K562 (cell line): ENCODE measurements around the gene CBR4. TPM values are rescaled to one million over a fixed set of nuclear protein-coding genes. Genes with fewer than 3 reads are reported as not detected.

Experiments
- ATF6 ChIP-seq: sonication (generic); formaldehyde crosslinking; IDR thresholded peaks from 2 replicates; pipeline ENCODE4 v1.4.0; 2020; ENCODE audit warnings: mild to moderate bottlenecking, missing genetic modification reagents
- ETV5 ChIP-seq: sonication (generic); formaldehyde crosslinking; IDR thresholded peaks from 2 replicates; pipeline ENCODE4 v1.4.0; 2020; ENCODE audit warnings: low read depth, mild to moderate bottlenecking, missing genetic modification reagents
- HDAC1 ChIP-seq, 2 experiments: fragments of 450-650 bp; IDR thresholded peaks; 2 replicates each; pipeline ENCODE4 v1.6.1; 2016 to 2017; ENCODE audit warnings: inconsistent platforms in 1 of 2, mild to moderate bottlenecking in 1 of 2, moderate library complexity in 1 of 2
- HMBOX1 ChIP-seq: sonication (generic); IDR thresholded peaks from 2 replicates; pipeline ENCODE4 v1.6.1; 2016
- HMG20A ChIP-seq: fragments of 450-650 bp; formaldehyde crosslinking; conservative IDR thresholded peaks from 2 replicates; pipeline ENCODE4 v1.4.0; 2020; ENCODE audit warnings: mild to moderate bottlenecking, mixed read lengths
- HMGXB4 ChIP-seq: sonication (generic); formaldehyde crosslinking; IDR thresholded peaks from 2 replicates; pipeline ENCODE4 v1.8.1; 2023; ENCODE audit warnings: mild to moderate bottlenecking, missing genetic modification reagents
- MAFK ChIP-seq: IDR thresholded peaks from 2 replicates; pipeline ENCODE4 v1.6.1; 2011; ENCODE audit warnings: low read length, improper control_type of control experiment
- MTF1 ChIP-seq: fragments of 250-450 bp; sonication (Bioruptor Pico); IDR thresholded peaks from 2 replicates; pipeline ENCODE4 v1.9.0; 2021; ENCODE audit warnings: moderate library complexity, mild to moderate bottlenecking, inconsistent platforms, borderline replicate concordance
- MXD1 ChIP-seq: fragments of 250-450 bp; sonication (Bioruptor Pico); IDR thresholded peaks from 2 replicates; pipeline ENCODE4 v1.8.0; 2021; ENCODE audit warnings: borderline replicate concordance, mild to moderate bottlenecking, moderate library complexity; ENCODE audit not compliant: poor library complexity, severe bottlenecking
- POLR2AphosphoS2 ChIP-seq: IDR thresholded peaks from 2 replicates; pipeline ENCODE4 v1.6.1; 2012; ENCODE audit warnings: low read length, improper control_type of control experiment
- RBM22 ChIP-seq: fragments of 200-400 bp; formaldehyde crosslinking; IDR thresholded peaks from 2 replicates; pipeline ENCODE4 v1.6.1; 2018; ENCODE audit warnings: low read length, low read depth; ENCODE audit not compliant: poor library complexity, severe bottlenecking
- RHOXF2B ChIP-seq: fragments of 250-450 bp; sonication (Bioruptor Pico); conservative IDR thresholded peaks from 2 replicates; pipeline ENCODE4 v1.5.1; 2021
- SMARCC2 ChIP-seq: fragments of 450-650 bp; IDR thresholded peaks from 2 replicates; pipeline ENCODE4 v1.6.1; 2017; ENCODE audit warnings: antibody characterized with exemption, moderate library complexity, mild to moderate bottlenecking, low read depth
- SNIP1 ChIP-seq: fragments of 450-650 bp; IDR thresholded peaks from 2 replicates; pipeline ENCODE4 v1.7.1; 2017; ENCODE audit warnings: low read depth, mild to moderate bottlenecking
- ZNF12 ChIP-seq: sonication (generic); formaldehyde crosslinking; IDR thresholded peaks from 2 replicates; pipeline ENCODE4 v1.4.0; 2020; ENCODE audit warnings: mild to moderate bottlenecking, missing genetic modification reagents
- ZSCAN29 ChIP-seq: fragments of 450-650 bp; IDR thresholded peaks from 2 replicates; pipeline ENCODE4 v1.6.1; 2017
- polyA plus RNA-seq, 8 experiments: library from polyadenylated mRNA; depleted of rRNA in 4 of 8; stranded (reverse) in 5 of 8; unstranded in 3 of 8; fragments of >200 nt; fragmentation: Nextera tagmentation in 2 of 8; fragmentation: Illumina TruSeq in 1 of 8; extraction: Ambion mirVana in 2 of 8; extraction: Trizol in 1 of 8; gene quantifications; 2 replicates each; pipeline versions ENCODE4 v1.2.1 to v1.2.3, GENCODE V29; 2011 to 2014; ENCODE audit warnings: inconsistent platforms in 1 of 8, missing spikeins in 1 of 8
- total RNA-seq, 7 experiments: library from RNA; depleted of rRNA in 6 of 7; stranded (reverse); fragments of >200 nt in 6 of 7; fragmentation: Illumina TruSeq in 2 of 7; extraction: Trizol in 2 of 7; gene quantifications; 2 replicates each; pipeline versions ENCODE4 v1.2.1 to v1.2.3, GENCODE V29; 2011 to 2021; ENCODE audit warnings: low replicate concordance in 1 of 7
- TF ChIP-seq, protein P1 (sequence below): fragments of 250-450 bp; sonication (Bioruptor Pico); IDR thresholded peaks from 2 replicates; pipeline ENCODE4 v1.5.1; 2021; ENCODE audit warnings: mild to moderate bottlenecking
- TF ChIP-seq, protein P2 (sequence below), 2 experiments: fragments of 200-800 bp in 1 of 2; sonication (Bioruptor generic) in 1 of 2; sonication (generic) in 1 of 2; formaldehyde crosslinking in 1 of 2; IDR thresholded peaks in 1 of 2; conservative IDR thresholded peaks in 1 of 2; 2 replicates each; pipeline versions ENCODE4 v1.5.0 to v1.6.1; 2016 to 2020; ENCODE audit warnings: missing compliant biosample characterization in 1 of 2, missing genetic modification characterization in 1 of 2, missing genetic modification reagents in 1 of 2

Gene CBR4
- total and polyA plus RNA-seq, 9 of the 15 experiments (the other 6 are each of a cell fraction or from before 2014, with no cell fraction given): 12.1 to 26.4 (median 18.6) TPM

GRCh38 chr4:169010125-169011023 lies at the start of gene CBR4 (continued):
- TF ChIP-seq RHOXF2B (no peak), ZNF12 (CRISPR knock-in tag) (no peak), MTF1 (CRISPR knock-in tag) (no peak), MXD1 (CRISPR knock-in tag) (no peak), ETV5 (CRISPR knock-in tag) (0 out of 2 replicates have a peak, but pooled peaks have one; percentile 51), HMG20A (CRISPR knock-in tag) (no peak), HMGXB4 (CRISPR knock-in tag) (no peak), HDAC1 (IDR thresholded peaks at IDR 0.05) (0 out of 4 replicates have a peak, but pooled peaks of 1 of the 2 experiments have one; percentile 55), POLR2AphosphoS2 (no peak), MAFK (no peak; the same call in 1 of the 2 replicates), HMBOX1 (no peak), ATF6 (CRISPR knock-in tag) (0 out of 2 replicates have a peak, but pooled peaks have one; percentile 14), ZSCAN29 (no peak), SNIP1 (no peak), RBM22 (no peak), SMARCC2 (no peak)
- TF ChIP-seq, protein P1, sequence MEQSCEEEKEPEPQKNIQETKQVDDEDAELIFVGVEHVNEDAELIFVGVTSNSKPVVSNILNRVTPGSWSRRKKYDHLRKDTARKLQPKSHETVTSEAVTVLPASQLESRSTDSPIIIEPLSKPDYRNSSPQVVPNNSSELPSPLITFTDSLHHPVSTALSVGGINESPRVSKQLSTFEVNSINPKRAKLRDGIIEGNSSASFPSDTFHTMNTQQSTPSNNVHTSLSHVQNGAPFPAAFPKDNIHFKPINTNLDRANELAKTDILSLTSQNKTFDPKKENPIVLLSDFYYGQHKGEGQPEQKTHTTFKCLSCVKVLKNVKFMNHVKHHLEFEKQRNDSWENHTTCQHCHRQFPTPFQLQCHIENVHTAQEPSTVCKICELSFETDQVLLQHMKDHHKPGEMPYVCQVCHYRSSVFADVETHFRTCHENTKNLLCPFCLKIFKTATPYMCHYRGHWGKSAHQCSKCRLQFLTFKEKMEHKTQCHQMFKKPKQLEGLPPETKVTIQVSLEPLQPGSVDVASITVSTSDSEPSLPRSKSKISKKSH (CRISPR knock-in tag): no peak
- TF ChIP-seq, protein P2, sequence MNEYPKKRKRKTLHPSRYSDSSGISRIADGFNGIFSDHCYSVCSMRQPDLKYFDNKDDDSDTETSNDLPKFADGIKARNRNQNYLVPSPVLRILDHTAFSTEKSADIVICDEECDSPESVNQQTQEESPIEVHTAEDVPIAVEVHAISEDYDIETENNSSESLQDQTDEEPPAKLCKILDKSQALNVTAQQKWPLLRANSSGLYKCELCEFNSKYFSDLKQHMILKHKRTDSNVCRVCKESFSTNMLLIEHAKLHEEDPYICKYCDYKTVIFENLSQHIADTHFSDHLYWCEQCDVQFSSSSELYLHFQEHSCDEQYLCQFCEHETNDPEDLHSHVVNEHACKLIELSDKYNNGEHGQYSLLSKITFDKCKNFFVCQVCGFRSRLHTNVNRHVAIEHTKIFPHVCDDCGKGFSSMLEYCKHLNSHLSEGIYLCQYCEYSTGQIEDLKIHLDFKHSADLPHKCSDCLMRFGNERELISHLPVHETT (CRISPR knock-in tag; conservative IDR thresholded peaks at IDR 0.05 in 1 of 2, IDR thresholded peaks at IDR 0.05 in 1 of 2): no peak; a peak in 2 of 4 replicates
